Neural progenitor cell (in vitro differentiated cells): ENCODE measurements around the gene ARSB.

Experiments used
- CTCF ChIP-seq: fragments of 200-600 bp; sonication (generic); IDR thresholded peaks from 2 replicates; pipeline ENCODE4 v1.5.1; 2017; ENCODE audit warnings: antibody characterized with exemption, mild to moderate bottlenecking
- EZH2 ChIP-seq: fragments of 200-600 bp; sonication (generic); IDR thresholded peaks from 2 replicates; pipeline ENCODE4 v1.6.1; 2017; ENCODE audit warnings: antibody characterized with exemption, mild to moderate bottlenecking, moderate library complexity
- EZH2phosphoT487 ChIP-seq: fragments of 200-600 bp; sonication (generic); IDR thresholded peaks from 2 replicates; pipeline ENCODE4 v1.6.1; 2017; ENCODE audit warnings: antibody characterized with exemption

DNA sequence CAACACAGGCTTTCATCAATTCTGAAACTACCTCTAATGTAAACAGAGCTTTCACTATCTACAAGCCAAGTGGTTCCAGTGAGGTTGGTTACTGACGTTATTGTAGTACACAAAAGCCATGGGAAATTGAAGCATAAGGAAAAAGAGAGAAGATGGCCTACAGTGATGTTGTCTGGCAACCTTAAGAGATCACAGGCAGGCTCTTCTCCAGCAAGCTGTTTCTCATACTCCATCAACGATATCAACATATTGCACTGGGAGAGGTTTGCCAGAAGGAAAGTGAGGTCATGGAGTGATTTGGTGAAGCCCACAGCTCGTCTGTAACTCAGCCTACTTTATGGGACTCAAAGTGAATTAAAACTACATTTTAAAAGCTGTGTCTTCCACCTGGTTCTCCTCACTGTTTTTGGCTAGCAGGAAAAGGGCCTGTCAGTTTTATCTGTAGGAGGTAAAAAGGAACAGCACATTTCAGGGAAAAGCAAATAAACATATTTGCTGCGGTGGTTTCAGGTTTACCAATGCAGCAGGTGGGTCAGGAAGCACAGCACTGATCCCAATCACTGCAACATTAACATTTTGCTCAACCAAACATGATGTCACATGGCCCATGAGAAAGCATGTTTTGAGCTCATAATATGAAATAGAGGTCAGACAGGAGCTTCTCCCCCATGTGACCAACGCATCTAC, 72.9 kb downstream of the ARSB start:
- TF ChIP-seq CTCF (no peak), EZH2phosphoT487 (no peak), EZH2 (no peak)
